ENCODE results near the gene SIRPD.
"Not testable (repeated sequence)": the region's sequence is repeated elsewhere in the genome, so short reads cannot be mapped to it uniquely, and the experiment has no call there.

SIRPD gene

DNA sequence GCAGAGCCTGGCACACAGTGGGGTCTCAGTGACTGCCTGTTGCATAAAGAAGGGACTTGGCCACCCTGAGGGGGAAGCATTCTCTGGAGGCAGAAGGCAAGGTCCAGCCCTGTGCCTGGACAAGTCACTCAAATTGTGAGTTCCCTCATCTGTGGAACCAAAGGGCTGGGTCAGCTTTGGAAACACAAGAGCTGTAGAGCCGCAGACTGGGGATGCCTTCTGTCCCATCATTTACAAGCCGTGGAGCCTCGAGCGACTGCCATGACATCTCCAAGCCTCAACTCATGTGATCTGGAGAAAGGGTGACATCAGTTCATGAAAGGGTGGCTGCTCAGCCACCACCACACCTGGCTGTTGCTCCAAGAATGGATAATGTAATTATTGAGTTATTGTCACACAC is 20.4 kb upstream of the SIRPD start:
- peak; percentile 1 for DNase-seq (ENCODE audit: low read depth)
- H3K4me3 ChIP-seq (ENCODE audit: low read depth, low read length), result no peak overlapping the region
- TF ChIP-seq MAX (IDR thresholded peaks at IDR 0.05; ENCODE audit: low read depth, low read length) (no peak), MYC (IDR thresholded peaks at IDR 0.05; ENCODE audit: low read depth, low read length) (no peak), CTCF (IDR thresholded peaks at IDR 0.05; ENCODE audit: low read depth, low read length) (no peak), POLR2A (IDR thresholded peaks at IDR 0.05; ENCODE audit: extremely low read depth, insufficient read length) (no peak)

DNA sequence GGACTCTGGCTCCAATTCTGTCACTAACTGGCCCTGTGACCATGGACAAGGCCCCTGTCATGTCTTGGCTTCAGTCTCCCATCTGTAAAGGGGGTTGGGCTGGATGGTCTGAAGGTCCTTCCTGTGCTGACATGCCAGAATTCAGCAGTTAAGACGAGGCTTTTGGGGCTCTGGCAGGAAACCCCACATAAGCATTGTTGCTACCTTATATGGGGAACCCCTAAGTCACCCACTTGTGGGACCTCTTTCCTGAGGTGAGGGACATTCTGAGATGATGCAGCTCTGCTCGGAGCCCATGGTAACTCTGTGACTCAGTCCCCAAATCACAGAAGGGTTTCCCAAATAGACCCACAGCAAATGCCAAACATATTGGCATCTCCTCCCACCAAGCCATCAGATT is 19.8 kb upstream of the SIRPD start:
- peak; percentile 0 for DNase-seq (ENCODE audit: low read depth)
- H3K4me3 ChIP-seq (ENCODE audit: low read depth, low read length), result not testable (repeated sequence)

- no peak for TF ChIP-seq POLR2A (IDR thresholded peaks at IDR 0.05; ENCODE audit: extremely low read depth, insufficient read length)
- TF ChIP-seq CTCF (IDR thresholded peaks at IDR 0.05; ENCODE audit: low read depth, low read length), result no peak
- no peak for TF ChIP-seq MYC (IDR thresholded peaks at IDR 0.05; ENCODE audit: low read depth, low read length)
- no peak for TF ChIP-seq MAX (IDR thresholded peaks at IDR 0.05; ENCODE audit: low read depth, low read length)
- DNase-seq (ENCODE audit: low read depth), result peak; percentile 11
- no peak overlapping the region for H3K4me3 ChIP-seq (ENCODE audit: low read depth, low read length)
These were observed 19.1 kb upstream of the SIRPD start for GRCh38 chr20:1576641-1577040.

DNA sequence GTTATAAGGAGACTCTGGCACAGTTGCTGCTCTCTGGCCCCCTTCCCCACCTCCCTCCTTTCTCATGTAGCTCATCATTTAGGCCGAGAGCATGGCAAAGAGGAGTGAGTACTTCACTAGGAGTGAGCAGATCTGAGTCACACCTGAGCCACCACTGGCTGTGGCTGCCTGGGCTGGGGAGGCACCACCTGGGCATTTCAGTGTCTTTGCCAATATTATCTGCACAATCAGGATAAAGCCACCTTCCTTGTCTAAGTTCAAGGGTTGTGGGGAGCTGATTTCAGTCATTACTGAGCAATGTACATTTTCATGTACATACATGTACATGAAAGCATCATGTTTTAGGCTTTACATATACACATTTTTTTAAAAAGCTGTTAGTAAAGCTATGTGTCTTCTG is 18.5 kb upstream of the SIRPD start:
- not testable (repeated sequence) for H3K4me3 ChIP-seq (ENCODE audit: low read depth, low read length)
- DNase-seq (ENCODE audit: low read depth), result peak; percentile 0

DNA sequence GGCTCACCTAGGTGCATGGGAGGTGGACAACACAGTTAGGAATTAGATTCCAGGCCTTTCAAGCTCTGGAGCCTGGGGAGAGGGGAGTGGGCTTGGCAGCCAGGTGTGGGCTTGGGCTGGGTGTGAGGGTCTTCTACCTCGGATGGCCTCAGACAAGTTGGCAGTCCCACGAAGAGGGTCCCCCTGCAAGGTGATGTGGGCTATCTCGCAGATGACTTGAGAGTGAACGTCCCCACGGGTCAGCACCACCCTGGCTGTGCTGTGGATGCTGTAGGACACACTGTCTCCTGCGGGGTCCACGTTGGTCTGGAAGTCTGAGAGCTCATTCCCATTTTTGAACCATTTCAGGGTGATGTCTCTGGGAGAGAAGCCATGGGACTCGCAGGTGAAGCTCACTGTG is 14.1 kb upstream of the SIRPD start:
- peak; percentile 0 for DNase-seq (ENCODE audit: low read depth)
- not testable (repeated sequence) for H3K4me3 ChIP-seq (ENCODE audit: low read depth, low read length)

DNA sequence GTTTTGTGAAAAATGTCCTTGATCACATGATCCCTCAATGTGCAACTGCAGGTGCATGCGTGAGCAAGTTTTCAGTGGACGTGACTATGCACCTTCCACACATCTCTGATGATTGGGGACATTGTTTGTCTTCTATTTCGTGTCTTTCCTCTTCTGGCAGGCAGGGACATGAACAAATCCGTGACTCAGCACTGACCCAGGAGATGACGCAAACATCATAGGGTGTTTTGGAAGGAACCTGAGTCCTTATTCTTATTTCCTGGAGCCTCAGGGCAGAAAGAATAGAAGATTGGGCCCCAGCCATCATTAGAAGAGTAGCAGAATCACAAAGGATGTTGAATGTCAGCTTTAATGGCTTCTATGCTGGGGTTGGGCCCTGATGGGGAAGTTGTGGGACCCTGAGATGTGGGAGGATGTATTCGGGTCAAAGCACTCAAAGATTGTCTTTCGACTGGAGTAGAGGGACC is 11.9 kb upstream of the SIRPD start:
- DNase-seq (ENCODE audit: low read depth), result peak; percentile 90
- TF ChIP-seq MYC (IDR thresholded peaks at IDR 0.05; ENCODE audit: low read depth, low read length) (no peak), POLR2A (IDR thresholded peaks at IDR 0.05; ENCODE audit: extremely low read depth, insufficient read length) (no peak), CTCF (IDR thresholded peaks at IDR 0.05; ENCODE audit: low read depth, low read length) (no peak), MAX (IDR thresholded peaks at IDR 0.05; ENCODE audit: low read depth, low read length) (0 out of 2 replicates have a peak, but pooled peaks have one; percentile 5)
- no peak overlapping the region for H3K4me3 ChIP-seq (ENCODE audit: low read depth, low read length)

GRCh38 chr20:1568163-1568490 is 10.6 kb upstream of the SIRPD start:
- no peak for DNase-seq (ENCODE audit: low read depth)
- no peak overlapping the region for H3K4me3 ChIP-seq (ENCODE audit: low read depth, low read length)
- TF ChIP-seq MYC (IDR thresholded peaks at IDR 0.05; ENCODE audit: low read depth, low read length) (no peak), CTCF (IDR thresholded peaks at IDR 0.05; ENCODE audit: low read depth, low read length) (no peak), MAX (IDR thresholded peaks at IDR 0.05; ENCODE audit: low read depth, low read length) (no peak), POLR2A (IDR thresholded peaks at IDR 0.05; ENCODE audit: extremely low read depth, insufficient read length) (no peak)

Measured in NB4 (cell line).